Kidney (tissue), 14 donors: ENCODE results near the gene MYH10. TPM values are rescaled to one million over a fixed set of nuclear protein-coding genes. Genes with fewer than 3 reads are reported as not detected.

Experiments
- DNase-seq, 5 donors: peaks; one replicate each; pipeline ENCODE4 v3.0.0-alpha.2; 2013 to 2020
- FAIRE-seq: peaks from 2 replicates; lab custom pipeline; 2012; peaks lifted over from hg19 to GRCh38; lab: Jason Lieb, UNC
- H3K27ac ChIP-seq, 2 donors: one replicate each; pipeline ENCODE4 v1.7.0; 2013; ENCODE audit warnings: low read depth in 2 of 2, low read length in 2 of 2, inconsistent platforms in 1 of 2
- H3K27me3 ChIP-seq: one replicate; pipeline ENCODE4 v1.7.1; 2013; ENCODE audit warnings: low read length, inconsistent platforms; ENCODE audit not compliant: control insufficient read depth, insufficient read depth
- H3K36me3 ChIP-seq, 3 donors: one replicate each; pipeline versions ENCODE4 v1.7.0 to v1.7.1; 2013; ENCODE audit warnings: low read length in 3 of 3, control low read depth in 1 of 3, inconsistent platforms in 1 of 3; ENCODE audit not compliant: insufficient read depth in 3 of 3, control insufficient read depth in 2 of 3
- H3K4me1 ChIP-seq, 3 donors: one replicate each; pipeline versions ENCODE4 v1.7.0 to v1.7.1; 2013; ENCODE audit warnings: low read length in 3 of 3, inconsistent platforms in 1 of 3, low read depth in 1 of 3; ENCODE audit not compliant: control insufficient read depth in 2 of 3, insufficient read depth in 2 of 3
- H3K4me3 ChIP-seq, 3 donors: one replicate each; pipeline versions ENCODE4 v1.7.0 to v1.8.1; 2013; ENCODE audit warnings: low read length in 3 of 3, control low read depth in 1 of 3, inconsistent platforms in 1 of 3
- H3K9ac ChIP-seq, 3 donors: one replicate each; pipeline versions ENCODE4 v1.7.0 to v1.7.1; 2013; ENCODE audit warnings: low read length in 3 of 3, control low read depth in 1 of 3, inconsistent platforms in 1 of 3
- H3K9me3 ChIP-seq, 3 donors: one replicate each; pipeline versions ENCODE4 v1.7.0 to v1.7.1; 2013; ENCODE audit warnings: low read length in 3 of 3, control low read depth in 1 of 3, inconsistent platforms in 1 of 3; ENCODE audit not compliant: control insufficient read depth in 2 of 3, insufficient read depth in 1 of 3
- intact Hi-C: fragments of 100-400 bp; cut with DNase I; formaldehyde crosslinking; loops from one replicate; pipeline ENCODE4 v1.11.1; 2022
- polyA plus RNA-seq: library from polyadenylated mRNA; stranded (reverse); fragments of 350-450 nt; fragmentation: Illumina TruSeq; extraction: RNeasy Lipid Tissue Mini Kit (QIAGEN cat#74804); gene quantifications from one replicate; pipeline ENCODE4 v1.2.3, GENCODE V29; 2014; ENCODE audit warnings: low read depth, low replicate concordance; ENCODE audit not compliant: insufficient read depth
- total RNA-seq: library from RNA; stranded (reverse); fragmentation: NEBNext Ultra II Directional; extraction: Animal tissue kit (Norgen Biotek cat#: 25700); gene quantifications from one replicate; pipeline ENCODE4 v1.2.1, GENCODE V29; 2021
- TF ChIP-seq, protein P1 (sequence below): IDR thresholded peaks from 3 replicates; pipeline ENCODE4 v1.5.1; 2012; ENCODE audit warnings: mild to moderate bottlenecking, moderate library complexity, borderline replicate concordance; ENCODE audit not compliant: insufficient read depth; ENCODE audit errors: extremely low read depth
- donor health status: control.
- donor health status: control.
- donor health status: control.
- donor health status: control.
- donor health status: control.
- donor health status: DM: yes; HTN: yes; CAD: no.
- donor health status: Normal renal cell carcinoma (clear cell type).

The MYH10 gene
- total and polyA plus RNA-seq, 2 donors from 2014 or later = 23.6 to 104 TPM

DNA sequence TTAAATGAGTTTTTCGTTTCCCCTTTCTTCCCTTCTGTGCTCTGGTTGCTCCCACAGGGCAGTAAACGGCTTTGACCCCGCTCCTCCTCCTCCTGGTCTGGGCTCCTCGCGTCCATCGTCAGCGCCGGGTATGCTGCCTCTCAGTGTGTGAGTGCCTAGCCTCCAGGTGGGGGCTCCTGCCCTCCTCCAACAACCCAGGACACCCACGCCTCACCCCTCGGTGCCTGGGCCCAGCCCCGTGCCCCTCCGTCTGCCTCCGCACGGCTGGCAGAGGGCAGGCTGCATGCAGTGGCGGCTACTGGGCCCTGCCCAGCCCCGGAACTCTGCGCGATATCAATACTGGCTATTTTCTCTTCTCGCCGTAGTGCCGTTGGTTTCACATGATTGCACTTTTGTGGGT is 163.7 kb downstream of the MYH10 start:
- Histone ChIP-seq H3K27me3 (no peaks in the 10 kb centered on the region), H3K27ac (no peak overlapping the region), H3K9me3 (no peaks in the 10 kb centered on the region), H3K9ac (no peak overlapping the region), H3K36me3 (peaks cover 2 to 40% (median 17%) of the 10 kb centered on the region in 3 donors), H3K4me1 (peaks cover 0 to 12% (median 10%) of the 10 kb centered on the region in 3 donors), H3K4me3 (no peak overlapping the region)
- intact Hi-C loops = no loop called here
- DNase-seq (no peak), FAIRE-seq (no peak)
- TF ChIP-seq, protein P1, sequence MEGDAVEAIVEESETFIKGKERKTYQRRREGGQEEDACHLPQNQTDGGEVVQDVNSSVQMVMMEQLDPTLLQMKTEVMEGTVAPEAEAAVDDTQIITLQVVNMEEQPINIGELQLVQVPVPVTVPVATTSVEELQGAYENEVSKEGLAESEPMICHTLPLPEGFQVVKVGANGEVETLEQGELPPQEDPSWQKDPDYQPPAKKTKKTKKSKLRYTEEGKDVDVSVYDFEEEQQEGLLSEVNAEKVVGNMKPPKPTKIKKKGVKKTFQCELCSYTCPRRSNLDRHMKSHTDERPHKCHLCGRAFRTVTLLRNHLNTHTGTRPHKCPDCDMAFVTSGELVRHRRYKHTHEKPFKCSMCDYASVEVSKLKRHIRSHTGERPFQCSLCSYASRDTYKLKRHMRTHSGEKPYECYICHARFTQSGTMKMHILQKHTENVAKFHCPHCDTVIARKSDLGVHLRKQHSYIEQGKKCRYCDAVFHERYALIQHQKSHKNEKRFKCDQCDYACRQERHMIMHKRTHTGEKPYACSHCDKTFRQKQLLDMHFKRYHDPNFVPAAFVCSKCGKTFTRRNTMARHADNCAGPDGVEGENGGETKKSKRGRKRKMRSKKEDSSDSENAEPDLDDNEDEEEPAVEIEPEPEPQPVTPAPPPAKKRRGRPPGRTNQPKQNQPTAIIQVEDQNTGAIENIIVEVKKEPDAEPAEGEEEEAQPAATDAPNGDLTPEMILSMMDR = no peak

DNA sequence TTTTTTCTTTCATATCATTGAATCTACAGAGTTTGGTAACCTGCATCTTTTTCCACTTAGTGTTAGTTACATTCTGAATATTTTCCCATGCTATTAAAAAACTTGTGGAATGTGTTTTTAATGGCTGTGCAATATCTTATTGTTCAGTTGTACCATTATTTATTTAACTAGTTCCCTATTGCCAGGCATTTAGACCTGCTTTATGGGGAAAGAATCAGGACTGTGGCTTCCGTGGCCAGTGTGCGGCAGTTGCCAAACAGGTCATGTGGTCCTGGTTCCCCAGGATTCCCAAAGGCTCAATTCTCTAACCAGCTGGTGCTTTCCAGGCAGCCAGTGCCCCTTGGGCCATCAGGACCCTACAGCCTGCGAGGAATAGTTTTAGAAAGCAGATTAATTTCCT is 164.1 kb downstream of the MYH10 start:
- Histone ChIP-seq H3K9me3 (no peaks in the 10 kb centered on the region), H3K27me3 (no peaks in the 10 kb centered on the region), H3K27ac (no peak overlapping the region), H3K36me3 (peaks cover 2 to 39% (median 19%) of the 10 kb centered on the region in 3 donors), H3K4me1 (peaks cover 0 to 12% (median 10%) of the 10 kb centered on the region in 3 donors), H3K4me3 (no peak overlapping the region), H3K9ac (no peak overlapping the region)
- TF ChIP-seq, protein P1 = no peak
- DNase-seq (no peak), FAIRE-seq (no peak)
- intact Hi-C loops = no loop called here

DNA sequence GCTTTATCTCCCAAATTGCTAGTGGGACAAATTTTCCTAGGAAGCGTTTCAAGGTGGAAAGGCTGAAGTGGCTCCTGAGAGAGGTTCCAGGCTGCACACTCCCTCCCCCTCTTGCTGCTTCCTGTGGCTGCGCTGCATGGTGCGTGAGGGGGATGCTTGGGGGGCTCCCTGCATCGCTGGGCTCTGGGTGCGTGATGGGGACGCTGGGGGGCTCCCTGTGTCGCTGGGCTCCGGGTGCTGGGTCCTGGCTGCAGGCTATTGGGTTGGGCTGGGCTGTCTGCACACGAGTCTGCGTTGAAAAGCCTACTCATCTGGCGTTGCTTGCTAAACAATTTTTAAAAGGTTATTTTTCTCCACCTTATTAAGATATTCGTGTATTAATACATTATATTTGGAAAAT is 164.8 kb downstream of the MYH10 start:
- H3K9me3 ChIP-seq = no peaks in the 10 kb centered on the region
- no peak overlapping the region for H3K27ac ChIP-seq
- DNase-seq (no peak), FAIRE-seq (no peak)
- TF ChIP-seq, protein P1 = no peak
- H3K27me3 ChIP-seq = no peaks in the 10 kb centered on the region
- peaks cover 2 to 36% (median 19%) of the 10 kb centered on the region in 3 donors for H3K36me3 ChIP-seq
- H3K4me1 ChIP-seq = peaks cover 0 to 11% (median 10%) of the 10 kb centered on the region in 3 donors
- no peak overlapping the region for H3K9ac ChIP-seq
- intact Hi-C loops = no loop called here
- no peak overlapping the region for H3K4me3 ChIP-seq

DNA sequence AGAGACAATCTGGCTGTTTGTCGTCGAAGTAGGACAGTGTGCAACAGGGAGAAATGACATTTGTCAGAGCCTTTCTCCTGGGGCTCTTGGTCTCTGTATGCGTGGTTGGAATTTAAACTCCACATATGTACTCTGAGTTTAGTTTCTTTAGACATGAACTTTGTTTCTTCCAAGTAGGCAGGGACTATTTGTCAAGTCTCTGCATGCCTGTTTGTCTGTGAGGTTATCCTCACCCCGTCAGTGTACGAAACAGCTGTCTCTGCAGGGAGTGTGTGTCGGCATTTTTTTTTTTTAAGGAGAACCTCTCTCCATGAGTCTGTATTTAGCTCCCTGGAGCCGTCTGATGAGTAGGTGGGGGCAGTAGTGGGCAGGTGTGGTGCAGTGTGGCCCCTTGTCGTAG is 165.2 kb downstream of the MYH10 start:
- Histone ChIP-seq H3K36me3 (peaks cover 2 to 39% (median 21%) of the 10 kb centered on the region in 3 donors), H3K27me3 (no peaks in the 10 kb centered on the region), H3K9me3 (no peaks in the 10 kb centered on the region), H3K9ac (no peak overlapping the region), H3K4me1 (peaks cover 0 to 10% (median 8%) of the 10 kb centered on the region in 3 donors), H3K27ac (no peak overlapping the region), H3K4me3 (no peak overlapping the region)
- DNase-seq (no peak), FAIRE-seq (no peak)
- TF ChIP-seq, protein P1 = no peak
- intact Hi-C loops = no loop called here
